Measurements from ENCODE around the gene APOL2. TPM values are rescaled to one million over a fixed set of nuclear protein-coding genes. Genes with fewer than 3 reads are reported as not detected.
"Not testable (repeated sequence)": the region's sequence is repeated elsewhere in the genome, so short reads cannot be mapped to it uniquely, and the experiment has no call there.

Gene APOL2
- polyA plus RNA-seq, 1 experiment: 27.8 TPM

DNA sequence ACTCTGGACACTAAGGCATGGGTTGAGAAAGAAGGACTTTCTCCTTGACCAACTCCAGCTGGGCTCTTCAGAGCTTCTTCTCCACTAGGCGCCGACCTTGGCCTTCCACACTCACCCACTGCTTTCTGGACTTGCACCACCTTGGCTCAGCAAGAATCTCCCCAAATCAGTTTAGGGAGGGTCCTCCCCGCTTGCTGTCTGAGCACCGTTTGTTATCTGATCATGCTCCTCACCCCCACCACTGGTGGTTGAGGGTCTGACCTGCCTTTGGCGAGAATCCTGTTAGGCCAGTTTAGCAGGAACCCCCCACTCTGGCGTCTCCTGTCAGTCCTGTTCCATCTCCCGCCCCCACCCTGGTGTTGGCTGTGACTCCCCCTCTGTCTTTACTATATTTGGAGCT, 10.4 kb downstream of the APOL2 start:
- Histone ChIP-seq H3K36me3 (ENCODE audit: control insufficient read depth, insufficient read depth, low read length) (peaks cover 28% of the 10 kb centered on the region), H3K27me3 (ENCODE audit: control insufficient read depth, insufficient read depth, low read length) (no peaks in the 10 kb centered on the region), H3K4me3 (ENCODE audit: low read depth, low read length) (no peak overlapping the region)
- TF ChIP-seq, protein P1, sequence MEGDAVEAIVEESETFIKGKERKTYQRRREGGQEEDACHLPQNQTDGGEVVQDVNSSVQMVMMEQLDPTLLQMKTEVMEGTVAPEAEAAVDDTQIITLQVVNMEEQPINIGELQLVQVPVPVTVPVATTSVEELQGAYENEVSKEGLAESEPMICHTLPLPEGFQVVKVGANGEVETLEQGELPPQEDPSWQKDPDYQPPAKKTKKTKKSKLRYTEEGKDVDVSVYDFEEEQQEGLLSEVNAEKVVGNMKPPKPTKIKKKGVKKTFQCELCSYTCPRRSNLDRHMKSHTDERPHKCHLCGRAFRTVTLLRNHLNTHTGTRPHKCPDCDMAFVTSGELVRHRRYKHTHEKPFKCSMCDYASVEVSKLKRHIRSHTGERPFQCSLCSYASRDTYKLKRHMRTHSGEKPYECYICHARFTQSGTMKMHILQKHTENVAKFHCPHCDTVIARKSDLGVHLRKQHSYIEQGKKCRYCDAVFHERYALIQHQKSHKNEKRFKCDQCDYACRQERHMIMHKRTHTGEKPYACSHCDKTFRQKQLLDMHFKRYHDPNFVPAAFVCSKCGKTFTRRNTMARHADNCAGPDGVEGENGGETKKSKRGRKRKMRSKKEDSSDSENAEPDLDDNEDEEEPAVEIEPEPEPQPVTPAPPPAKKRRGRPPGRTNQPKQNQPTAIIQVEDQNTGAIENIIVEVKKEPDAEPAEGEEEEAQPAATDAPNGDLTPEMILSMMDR (IDR thresholded peaks at IDR 0.05; ENCODE audit: insufficient read depth, low read depth, low read length): no peak
- ChIA-PET POLR2A (no interaction called here), CTCF (interaction anchor here (1.9 to 2.9 kb wide), 2 partner anchors 11 to 34 kb away, joined by 7 to 8 read pairs; partner anchors contain the start of gene APOL2)
- no peak for DNase-seq (ENCODE audit: low read depth)

DNA sequence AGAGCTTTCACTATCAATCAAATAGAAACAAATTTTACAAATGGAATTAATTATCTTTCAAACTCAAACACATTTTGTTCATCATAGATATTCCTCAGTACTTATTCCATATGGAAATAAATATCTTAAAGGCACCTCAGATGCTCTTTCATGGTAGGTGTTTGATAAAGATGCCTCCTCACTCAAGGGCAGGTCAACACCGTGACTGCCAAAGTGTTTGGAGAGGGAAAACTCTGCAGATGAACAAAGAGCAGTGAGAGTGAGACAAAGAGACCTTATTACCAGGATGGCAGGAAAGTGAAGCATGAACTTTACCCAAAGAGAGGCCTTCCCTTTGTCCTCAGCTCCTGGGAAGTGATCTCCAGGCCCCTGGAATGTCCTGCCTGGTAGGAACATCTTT, 11.0 kb downstream of the APOL2 start:
- DNase-seq (ENCODE audit: low read depth); POLR2A ChIA-PET; H3K27me3 ChIP-seq (ENCODE audit: control insufficient read depth, insufficient read depth, low read length); H3K4me3 ChIP-seq (ENCODE audit: low read depth, low read length): not testable (repeated sequence)
- CTCF ChIA-PET: interaction anchor here (0.8 to 2.9 kb wide), 3 partner anchors 12 to 34 kb away, joined by 3 to 8 read pairs (median 7); partner anchors contain the start of gene APOL2
- H3K36me3 ChIP-seq (ENCODE audit: control insufficient read depth, insufficient read depth, low read length): peaks cover 27% of the 10 kb centered on the region

DNA sequence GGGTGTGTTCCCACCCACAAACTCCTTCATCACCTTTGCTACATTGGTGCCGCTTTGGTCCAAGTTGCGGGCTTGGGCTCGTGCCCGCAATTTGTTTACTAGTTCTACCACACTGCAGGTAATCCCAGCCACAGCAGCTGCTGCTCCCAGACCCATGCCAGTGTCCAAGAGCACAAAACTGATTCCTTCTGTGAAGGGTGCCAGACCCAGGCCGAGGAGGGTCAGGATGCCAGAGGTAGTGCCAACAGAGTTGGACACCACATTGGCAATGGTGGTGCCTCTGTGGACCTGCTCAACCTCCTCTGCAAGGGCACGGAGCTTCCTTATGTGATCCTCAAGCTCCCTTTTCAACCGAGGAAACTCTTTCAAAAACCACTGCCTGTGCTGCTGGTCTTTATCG, 11.5 kb downstream of the APOL2 start:
- TF ChIP-seq, protein P1 (IDR thresholded peaks at IDR 0.05; ENCODE audit: insufficient read depth, low read depth, low read length): no peak
- ChIA-PET POLR2A (no interaction called here), CTCF (interaction anchor here (0.8 to 2.9 kb wide), 4 partner anchors 9 to 33 kb away, joined by 3 to 8 read pairs (median 5); partner anchors contain the start of gene APOL2)
- Histone ChIP-seq H3K27me3 (ENCODE audit: control insufficient read depth, insufficient read depth, low read length) (no peaks in the 10 kb centered on the region), H3K36me3 (ENCODE audit: control insufficient read depth, insufficient read depth, low read length) (peaks cover 21% of the 10 kb centered on the region), H3K4me3 (ENCODE audit: low read depth, low read length) (no peak overlapping the region)
- DNase-seq (ENCODE audit: low read depth): no peak

DNA sequence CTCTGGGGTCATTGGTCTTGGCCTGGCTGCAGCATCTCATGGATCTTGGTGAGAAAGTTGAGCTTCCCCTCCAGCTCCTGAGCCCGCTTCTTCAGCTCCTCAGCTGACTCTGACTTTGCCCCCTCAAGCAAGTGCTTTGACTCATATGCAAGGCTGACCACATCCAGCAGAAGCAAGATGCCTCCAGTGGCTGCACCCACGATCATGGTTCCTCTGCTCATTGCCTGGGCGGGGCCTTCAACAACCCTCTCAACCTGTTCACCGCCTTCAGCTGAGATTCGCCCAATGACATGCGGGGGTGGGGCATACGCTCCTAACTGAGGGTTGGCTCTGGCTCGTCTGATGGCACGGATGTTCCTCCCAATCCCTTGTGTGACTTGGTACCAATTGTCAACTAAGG, 11.9 kb downstream of the APOL2 start:
- peaks cover 18% of the 10 kb centered on the region for H3K36me3 ChIP-seq (ENCODE audit: control insufficient read depth, insufficient read depth, low read length)
- H3K27me3 ChIP-seq (ENCODE audit: control insufficient read depth, insufficient read depth, low read length): 0 out of 2 replicates have a peak, but pooled peaks cover under 1% of the 10 kb centered on the region
- no peak for DNase-seq (ENCODE audit: low read depth)
- ChIA-PET POLR2A (no interaction called here), CTCF (interaction anchor here (0.9 to 2.9 kb wide), 5 partner anchors 9 to 47 kb away, joined by 3 to 8 read pairs (median 5); partner anchors contain the start of gene APOL2)
- H3K4me3 ChIP-seq (ENCODE audit: low read depth, low read length): no peak overlapping the region
- TF ChIP-seq, protein P1 (IDR thresholded peaks at IDR 0.05; ENCODE audit: insufficient read depth, low read depth, low read length): no peak

DNA sequence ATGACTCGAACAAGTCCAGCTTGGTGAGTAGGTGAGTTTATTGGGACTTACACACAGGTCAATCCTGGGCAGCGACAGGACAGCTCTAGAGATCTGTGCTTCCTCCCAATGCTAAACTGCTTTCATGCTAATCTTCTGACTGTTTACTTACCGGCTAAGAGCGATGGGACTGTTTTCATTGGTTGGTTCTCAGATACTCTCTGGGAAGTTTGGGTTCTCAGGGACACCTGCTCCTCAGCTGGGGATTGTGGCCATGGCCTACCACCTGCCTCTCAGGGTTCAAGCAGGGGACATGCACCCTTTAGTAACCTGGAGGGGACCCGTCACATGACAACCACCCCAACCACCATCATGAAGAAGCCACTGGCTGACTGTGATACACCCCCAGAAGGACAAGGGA, 13.1 kb downstream of the APOL2 start:
- TF ChIP-seq, protein P1 (IDR thresholded peaks at IDR 0.05; ENCODE audit: insufficient read depth, low read depth, low read length): no peak
- no peak overlapping the region for H3K4me3 ChIP-seq (ENCODE audit: low read depth, low read length)
- no peak for DNase-seq (ENCODE audit: low read depth)
- peaks cover 16% of the 10 kb centered on the region for H3K36me3 ChIP-seq (ENCODE audit: control insufficient read depth, insufficient read depth, low read length)
- H3K27me3 ChIP-seq (ENCODE audit: control insufficient read depth, insufficient read depth, low read length): peaks cover 4% of the 10 kb centered on the region; the same call in 1 of the 2 replicates
- CTCF ChIA-PET: interaction anchor here (1.0 to 1.7 kb wide), 3 partner anchors 9 to 45 kb away, joined by 3 to 5 read pairs (median 4); no protein-coding TSS in a partner anchor
- POLR2A ChIA-PET: no interaction called here
